Motor neuron (in vitro differentiated cells): ENCODE results near the gene ADORA1. TPM values are rescaled to one million over a fixed set of nuclear protein-coding genes. Genes with fewer than 3 reads are reported as not detected.
A peak's percentile ranks its signal among the peaks of the same experiment; 100 is the strongest.

Experiments used
- ATAC-seq, 8 experiments: fragments of 200-7000 bp; cut with Tn5 transposase; replicated peaks in 6 of 8; 2 replicates each; pipeline ENCODE4 v1.8.0; 2021; ENCODE audit warnings: mild to moderate bottlenecking in 8 of 8, moderate library complexity in 8 of 8
- H3K27ac ChIP-seq, 2 donors: fragments of 250-450 bp; sonication (Bioruptor Pico); 2 replicates each; pipeline ENCODE4 v1.9.0; 2021; ENCODE audit warnings: antibody characterized with exemption in 2 of 2, mild to moderate bottlenecking in 2 of 2, moderate library complexity in 1 of 2
- H3K4me1 ChIP-seq, 2 donors: fragments of 250-450 bp; sonication (Bioruptor Pico); replicated peaks in 1 of 2; 2 replicates each; pipeline ENCODE4 v1.6.1; 2021; ENCODE audit warnings: antibody characterized with exemption in 2 of 2, mild to moderate bottlenecking in 2 of 2, moderate library complexity in 1 of 2
- H3K4me3 ChIP-seq, 5 donors: fragments of 250-450 bp; sonication (Bioruptor Pico); 2 replicates each; pipeline ENCODE4 v1.9.0; 2021; ENCODE audit warnings: antibody characterized with exemption in 5 of 5, mild to moderate bottlenecking in 5 of 5, moderate library complexity in 4 of 5
- WGBS, 10 experiments: fragments of 450-650 bp; shearing (Covaris generic); methylation state at CpG; one replicate each; pipeline ENCODE4 v1.0.0; 2022; 5-methylcytosine and 5-hydroxymethylcytosine counted together
- in situ Hi-C, 9 experiments: fragments of 400-800 bp; cut with MboI; loops; one replicate each; pipeline ENCODE4 v1.15.0; 2021; ENCODE audit warnings: low sequenced_read_pairs in 9 of 9, low pct_unique_long_range_greater_than_20kb in 2 of 9; ENCODE audit not compliant: unreplicated experiment in 9 of 9
- total RNA-seq, 8 experiments: library from RNA; unstranded; fragments of 300-600 nt; gene quantifications; 2 replicates each; pipeline versions ENCODE4 v1.2.3 to v1.2.4, GENCODE V29; 2022

ADORA1 gene
- total RNA-seq, 8 experiments from 2014 or later, result 3.2 to 15.5 (median 3.9) TPM

GRCh38 chr1:203161703-203162102 lies 34.2 kb downstream of the ADORA1 start:
- Histone ChIP-seq H3K4me3 (no peak overlapping the region), H3K27ac (no peak overlapping the region), H3K4me1 (peaks cover 0 to 1% of the 10 kb centered on the region in 2 donors)
- in situ Hi-C loops, result no loop called here
- 50 to 97% (median 89%) methylated on average over 2 to 11 of the region's 11 CpGs; no CpG with 5 or more reads in 6 of the 10 experiments for WGBS, 10 experiments
- no peak for ATAC-seq

GRCh38 chr1:203162403-203162802 lies 34.9 kb downstream of the ADORA1 start:
- in situ Hi-C loops, result no loop called here
- H3K27ac ChIP-seq, result no peak overlapping the region
- 80 to 86% methylated on average over 1 of the region's 1 CpG; no CpG with 5 or more reads in 8 of the 10 experiments for WGBS, 10 experiments
- H3K4me1 ChIP-seq, result peaks cover 7 to 8% of the 10 kb centered on the region in 2 donors
- no peak for ATAC-seq
- no peak overlapping the region for H3K4me3 ChIP-seq

- Histone ChIP-seq H3K4me1 (peaks cover 9 to 14% of the 10 kb centered on the region in 2 donors), H3K4me3 (no peak overlapping the region), H3K27ac (no peak overlapping the region)
- ATAC-seq, result no peak
- in situ Hi-C loops, result no loop called here
- WGBS, 10 experiments, result 31 to 100% (median 80%) methylated on average over 1 to 7 of the region's 7 CpGs; no CpG with 5 or more reads in 2 of the 10 experiments
Measured at GRCh38 chr1:203163891-203164635, 36.5 kb downstream of the ADORA1 start.

- H3K4me3 ChIP-seq, result no peak overlapping the region
- in situ Hi-C loops, result no loop called here
- no peak for ATAC-seq
- peaks cover 9 to 14% of the 10 kb centered on the region in 2 donors for H3K4me1 ChIP-seq
- WGBS, 10 experiments, result 90 to 100% (median 94%) methylated on average over 1 to 18 of the region's 28 CpGs; no CpG with 5 or more reads in 3 of the 10 experiments
- H3K27ac ChIP-seq, result no peak overlapping the region
Measured at GRCh38 chr1:203165101-203165799, 37.7 kb downstream of the ADORA1 start.

- H3K4me3 ChIP-seq, result no peak overlapping the region
- no peak overlapping the region for H3K27ac ChIP-seq
- peaks cover 9 to 14% of the 10 kb centered on the region in 2 donors for H3K4me1 ChIP-seq
Measured at GRCh38 chr1:203165800-203166161, 38.3 kb downstream of the ADORA1 start.

GRCh38 chr1:203166192-203166940 lies 38.8 kb downstream of the ADORA1 start:
- no peak overlapping the region for H3K27ac ChIP-seq
- WGBS, 10 experiments, result 76 to 100% (median 89%) methylated on average over 1 to 9 of the region's 14 CpGs; no CpG with 5 or more reads in 3 of the 10 experiments
- H3K4me3 ChIP-seq, result no peak overlapping the region
- ATAC-seq, result peak in 7 of 8 experiments; percentile 14 to 69 (median 39)
- peaks cover 9 to 14% of the 10 kb centered on the region in 2 donors for H3K4me1 ChIP-seq
- in situ Hi-C loops, result no loop called here

More at GRCh38 chr1:203165800-203166161, 38.3 kb downstream of the ADORA1 start:
- ATAC-seq, result no peak
- in situ Hi-C loops, result no loop called here
- 94 to 100% (median 100%) methylated on average over 1 to 6 of the region's 8 CpGs; no CpG with 5 or more reads in 4 of the 10 experiments for WGBS, 10 experiments

- H3K4me1 ChIP-seq, result peaks cover 9 to 14% of the 10 kb centered on the region in 2 donors
- WGBS, 10 experiments, result 60 to 100% (median 69%) methylated on average over 1 to 5 of the region's 23 CpGs; no CpG with 5 or more reads in 5 of the 10 experiments
- in situ Hi-C loops, result no loop called here
- H3K4me3 ChIP-seq, result no peak overlapping the region
- ATAC-seq, result peak in 7 of 8 experiments; percentile 66 to 88 (median 85)
- H3K27ac ChIP-seq, result no peak overlapping the region
Measured at GRCh38 chr1:203167026-203167912, 39.7 kb downstream of the ADORA1 start.

- Histone ChIP-seq H3K4me3 (no peak overlapping the region), H3K27ac (no peak overlapping the region), H3K4me1 (peaks cover 9 to 14% of the 10 kb centered on the region in 2 donors)
- no peak for ATAC-seq
- 60 to 91% (median 82%) methylated on average over 1 to 4 of the region's 5 CpGs; no CpG with 5 or more reads in 6 of the 10 experiments for WGBS, 10 experiments
- in situ Hi-C loops, result no loop called here
Measured at GRCh38 chr1:203167913-203168200, 40.3 kb downstream of the ADORA1 start.

- WGBS, 10 experiments, result 80 to 100% (median 92%) methylated on average over 1 to 12 of the region's 12 CpGs; no CpG with 5 or more reads in 2 of the 10 experiments
- Histone ChIP-seq H3K4me3 (no peak overlapping the region), H3K27ac (no peak overlapping the region), H3K4me1 (peaks cover 9 to 14% of the 10 kb centered on the region in 2 donors)
- in situ Hi-C loops, result no loop called here
- ATAC-seq, result no peak
Measured at GRCh38 chr1:203168256-203168786, 40.8 kb downstream of the ADORA1 start.

GRCh38 chr1:203168991-203169390 lies 41.5 kb downstream of the ADORA1 start:
- in situ Hi-C loops, result no loop called here

GRCh38 chr1:203169770-203170520 lies 42.4 kb downstream of the ADORA1 start:
- WGBS, 10 experiments, result 71 to 100% (median 92%) methylated on average over 4 to 12 of the region's 21 CpGs; no CpG with 5 or more reads in 2 of the 10 experiments
- Histone ChIP-seq H3K4me3 (no peak overlapping the region), H3K27ac (no peak overlapping the region), H3K4me1 (peaks cover 9 to 19% of the 10 kb centered on the region in 2 donors)
- ATAC-seq, result no peak
- in situ Hi-C loops, result no loop called here

More at GRCh38 chr1:203168991-203169390, 41.5 kb downstream of the ADORA1 start:
- 93 to 100% (median 99%) methylated on average over 1 to 6 of the region's 9 CpGs; no CpG with 5 or more reads in 6 of the 10 experiments for WGBS, 10 experiments
- peaks cover 9 to 19% of the 10 kb centered on the region in 2 donors for H3K4me1 ChIP-seq
- H3K4me3 ChIP-seq, result no peak overlapping the region
- no peak for ATAC-seq
- no peak overlapping the region for H3K27ac ChIP-seq
